Body of pancreas (tissue), 4 donors: ENCODE measurements around the gene CDKL5. TPM values are rescaled to one million over a fixed set of nuclear protein-coding genes. Genes with fewer than 3 reads are reported as not detected.

ENCODE experiments used
- ATAC-seq: fragments of 150-250 bp; one replicate; pipeline ENCODE4 v1.9.1; 2016
- DNase-seq, 4 donors: peaks; one replicate each; pipeline ENCODE4 v3.0.0-alpha.2; 2019
- H3K27ac ChIP-seq, 4 donors: fragments of 200-600 bp; sonication (generic); 1 replicate in 3 of 4; 2 replicates in 1 of 4; pipeline versions ENCODE4 v1.5.1 to v1.6.1; 2016 to 2019; ENCODE audit warnings: mild to moderate bottlenecking in 1 of 4, mixed read lengths in 1 of 4, moderate library complexity in 1 of 4
- H3K27me3 ChIP-seq, 2 donors: fragments of 200-600 bp; sonication (generic); one replicate each; pipeline ENCODE4 v1.6.0; 2016; ENCODE audit warnings: mild to moderate bottlenecking in 1 of 2
- H3K36me3 ChIP-seq, 2 donors: fragments of 200-600 bp; sonication (generic); replicated peaks in 1 of 2; 2 replicates each; pipeline ENCODE4 v1.5.1; 2016; ENCODE audit warnings: low read depth in 2 of 2; ENCODE audit not compliant: insufficient read depth in 1 of 2
- H3K4me1 ChIP-seq: fragments of 200-600 bp; sonication (generic); one replicate; pipeline ENCODE4 v1.6.0; 2016
- H3K4me3 ChIP-seq, 2 donors: fragments of 200-600 bp; sonication (generic); 1 replicate in 1 of 2; 2 replicates in 1 of 2; pipeline ENCODE4 v1.5.1; 2016 to 2019
- H3K9me3 ChIP-seq, 3 donors: fragments of 200-600 bp; sonication (generic); 1 replicate in 2 of 3; 2 replicates in 1 of 3; pipeline ENCODE4 v1.5.1; 2016
- CTCF ChIP-seq, 7 experiments: fragments of 450-650 bp in 4 of 7; fragments of 200-600 bp in 3 of 7; sonication (generic) in 3 of 7; IDR thresholded peaks; one replicate each; pipeline ENCODE4 v1.5.1; 2016 to 2019; ENCODE audit warnings: antibody characterized with exemption in 7 of 7
- POLR2A ChIP-seq, 3 donors: fragments of 450-650 bp; IDR thresholded peaks; one replicate each; pipeline ENCODE4 v1.6.1; 2016; ENCODE audit warnings: antibody characterized with exemption in 3 of 3, mild to moderate bottlenecking in 2 of 3
- whole genome bisulfite sequencing, 2 donors: methylation state at CpG; one replicate each; pipeline ENCODE4 v1.1.5; 2017; 5-methylcytosine and 5-hydroxymethylcytosine counted together
- intact Hi-C: fragments of 100-400 bp; cut with DNase I; formaldehyde crosslinking; loops from one replicate; pipeline ENCODE4 v1.15.1; 2023
- total RNA-seq, 2 donors: library from RNA; depleted of rRNA; stranded (reverse); fragments of >200 nt; gene quantifications; one replicate each; pipeline ENCODE4 v1.1.0, GENCODE V29; 2016

CDKL5 gene
- total RNA-seq, 2 donors from 2014 or later = 3.6 to 5.7 TPM

GRCh38 chrX:18676050-18676449 is 250.6 kb downstream of the CDKL5 start:
- Histone ChIP-seq H3K9me3 (no peaks in the 10 kb centered on the region), H3K36me3 (no peaks in the 10 kb centered on the region), H3K27ac (no peak overlapping the region), H3K4me3 (no peak overlapping the region), H3K27me3 (no peaks in the 10 kb centered on the region), H3K4me1 (no peaks in the 10 kb centered on the region)
- intact Hi-C loops = no loop called here
- ATAC-seq = no peak
- no peak for DNase-seq
- 82 to 93% methylated on average over 5 to 8 of the region's 10 CpGs for WGBS, 2 donors
- TF ChIP-seq POLR2A (IDR thresholded peaks at IDR 0.05) (no peak), CTCF (IDR thresholded peaks at IDR 0.05) (no peak)

- DNase-seq = peak in 3 of 4 donors; percentile 8 to 20 (median 19)
- no peak overlapping the region for H3K27ac ChIP-seq
- no peak for ATAC-seq
- H3K9me3 ChIP-seq = no peaks in the 10 kb centered on the region
- TF ChIP-seq CTCF (IDR thresholded peaks at IDR 0.05) = peak in 3 of 7 experiments; percentile 9 to 23 (median 18)
- TF ChIP-seq POLR2A (IDR thresholded peaks at IDR 0.05) = no peak
- 35 to 82% methylated on average over 4 to 5 of the region's 11 CpGs for WGBS, 2 donors
- intact Hi-C loops = no loop called here
- no peaks in the 10 kb centered on the region for H3K4me1 ChIP-seq
- H3K36me3 ChIP-seq = no peaks in the 10 kb centered on the region
- no peaks in the 10 kb centered on the region for H3K27me3 ChIP-seq
- no peak overlapping the region for H3K4me3 ChIP-seq
Measured at GRCh38 chrX:18676470-18676869, 251.1 kb downstream of the CDKL5 start.

GRCh38 chrX:18677161-18677869 is 251.9 kb downstream of the CDKL5 start:
- 76 to 88% methylated on average over 16 of the region's 17 CpGs for WGBS, 2 donors
- no peak for DNase-seq
- no peaks in the 10 kb centered on the region for H3K27me3 ChIP-seq
- no peak overlapping the region for H3K27ac ChIP-seq
- H3K9me3 ChIP-seq = no peaks in the 10 kb centered on the region
- TF ChIP-seq POLR2A (IDR thresholded peaks at IDR 0.05) = no peak
- no peak for TF ChIP-seq CTCF (IDR thresholded peaks at IDR 0.05)
- no peak for ATAC-seq
- intact Hi-C loops = no loop called here
- H3K4me3 ChIP-seq = no peak overlapping the region
- H3K4me1 ChIP-seq = no peaks in the 10 kb centered on the region
- H3K36me3 ChIP-seq = no peaks in the 10 kb centered on the region

- TF ChIP-seq POLR2A (IDR thresholded peaks at IDR 0.05) = no peak
- peak in 1 of 7 experiments; percentile 10 for TF ChIP-seq CTCF (IDR thresholded peaks at IDR 0.05)
- no peak overlapping the region for H3K4me3 ChIP-seq
- DNase-seq (peak in 1 of 4 donors; percentile 13), ATAC-seq (no peak)
- no peak overlapping the region for H3K27ac ChIP-seq
- intact Hi-C loops = no loop called here
- no peaks in the 10 kb centered on the region for H3K9me3 ChIP-seq
- H3K36me3 ChIP-seq = no peaks in the 10 kb centered on the region
- no peaks in the 10 kb centered on the region for H3K27me3 ChIP-seq
- 76 to 94% methylated on average over 2 to 6 of the region's 6 CpGs for WGBS, 2 donors
- H3K4me1 ChIP-seq = no peaks in the 10 kb centered on the region
Measured at GRCh38 chrX:18681996-18682395, 256.6 kb downstream of the CDKL5 start.

- no peak for TF ChIP-seq CTCF (IDR thresholded peaks at IDR 0.05)
- no peak for TF ChIP-seq POLR2A (IDR thresholded peaks at IDR 0.05)
- no peak for ATAC-seq
Measured at GRCh38 chrX:18682979-18683387, 257.6 kb downstream of the CDKL5 start.

More at GRCh38 chrX:18682979-18683387, 257.6 kb downstream of the CDKL5 start:
- no peak for DNase-seq
- Histone ChIP-seq H3K27ac (no peak overlapping the region), H3K9me3 (no peaks in the 10 kb centered on the region), H3K4me3 (no peak overlapping the region), H3K27me3 (no peaks in the 10 kb centered on the region), H3K36me3 (no peaks in the 10 kb centered on the region), H3K4me1 (no peaks in the 10 kb centered on the region)
- 81 to 88% methylated on average over 7 of the region's 9 CpGs for WGBS, 2 donors
- intact Hi-C loops = no loop called here
